HL-60 (cell line): ENCODE measurements around the gene RCAN3.

Experiments used
- SPI1 ChIP-seq: IDR thresholded peaks from 2 replicates; pipeline ENCODE4 v1.6.1; 2012; ENCODE audit warnings: low read depth, mild to moderate bottlenecking, borderline replicate concordance
- TF ChIP-seq, protein P1 (sequence below): IDR thresholded peaks from one replicate; pipeline ENCODE4 v1.5.1; 2011; ENCODE audit warnings: low read length, control low read depth, inconsistent platforms; ENCODE audit not compliant: insufficient read depth
- TF ChIP-seq, protein P2 (sequence below): IDR thresholded peaks from 2 replicates; pipeline ENCODE4 v1.6.1; 2012; ENCODE audit warnings: low read depth; ENCODE audit not compliant: insufficient replicate concordance

DNA sequence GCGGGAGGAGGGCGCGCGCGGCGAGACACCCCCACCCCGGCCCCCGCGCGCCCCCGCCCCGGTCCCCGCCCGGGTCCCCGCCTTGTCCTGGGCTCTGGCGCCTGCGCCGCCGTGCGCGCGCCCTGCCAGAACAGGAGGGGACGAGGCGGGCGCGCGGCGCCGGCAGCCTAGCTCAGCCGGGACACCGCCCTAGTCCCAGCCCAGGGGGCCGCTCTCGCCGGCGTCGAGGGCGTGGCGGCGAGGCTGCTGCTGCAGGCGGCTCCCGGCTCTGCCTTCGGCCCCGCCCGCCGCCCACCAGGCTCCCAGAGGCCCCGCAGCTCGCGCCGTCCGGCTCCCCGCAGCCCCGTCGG lies at the start of gene RCAN3:
- TF ChIP-seq, protein P1, sequence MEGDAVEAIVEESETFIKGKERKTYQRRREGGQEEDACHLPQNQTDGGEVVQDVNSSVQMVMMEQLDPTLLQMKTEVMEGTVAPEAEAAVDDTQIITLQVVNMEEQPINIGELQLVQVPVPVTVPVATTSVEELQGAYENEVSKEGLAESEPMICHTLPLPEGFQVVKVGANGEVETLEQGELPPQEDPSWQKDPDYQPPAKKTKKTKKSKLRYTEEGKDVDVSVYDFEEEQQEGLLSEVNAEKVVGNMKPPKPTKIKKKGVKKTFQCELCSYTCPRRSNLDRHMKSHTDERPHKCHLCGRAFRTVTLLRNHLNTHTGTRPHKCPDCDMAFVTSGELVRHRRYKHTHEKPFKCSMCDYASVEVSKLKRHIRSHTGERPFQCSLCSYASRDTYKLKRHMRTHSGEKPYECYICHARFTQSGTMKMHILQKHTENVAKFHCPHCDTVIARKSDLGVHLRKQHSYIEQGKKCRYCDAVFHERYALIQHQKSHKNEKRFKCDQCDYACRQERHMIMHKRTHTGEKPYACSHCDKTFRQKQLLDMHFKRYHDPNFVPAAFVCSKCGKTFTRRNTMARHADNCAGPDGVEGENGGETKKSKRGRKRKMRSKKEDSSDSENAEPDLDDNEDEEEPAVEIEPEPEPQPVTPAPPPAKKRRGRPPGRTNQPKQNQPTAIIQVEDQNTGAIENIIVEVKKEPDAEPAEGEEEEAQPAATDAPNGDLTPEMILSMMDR, result no peak
- no peak for TF ChIP-seq SPI1
- TF ChIP-seq, protein P2, sequence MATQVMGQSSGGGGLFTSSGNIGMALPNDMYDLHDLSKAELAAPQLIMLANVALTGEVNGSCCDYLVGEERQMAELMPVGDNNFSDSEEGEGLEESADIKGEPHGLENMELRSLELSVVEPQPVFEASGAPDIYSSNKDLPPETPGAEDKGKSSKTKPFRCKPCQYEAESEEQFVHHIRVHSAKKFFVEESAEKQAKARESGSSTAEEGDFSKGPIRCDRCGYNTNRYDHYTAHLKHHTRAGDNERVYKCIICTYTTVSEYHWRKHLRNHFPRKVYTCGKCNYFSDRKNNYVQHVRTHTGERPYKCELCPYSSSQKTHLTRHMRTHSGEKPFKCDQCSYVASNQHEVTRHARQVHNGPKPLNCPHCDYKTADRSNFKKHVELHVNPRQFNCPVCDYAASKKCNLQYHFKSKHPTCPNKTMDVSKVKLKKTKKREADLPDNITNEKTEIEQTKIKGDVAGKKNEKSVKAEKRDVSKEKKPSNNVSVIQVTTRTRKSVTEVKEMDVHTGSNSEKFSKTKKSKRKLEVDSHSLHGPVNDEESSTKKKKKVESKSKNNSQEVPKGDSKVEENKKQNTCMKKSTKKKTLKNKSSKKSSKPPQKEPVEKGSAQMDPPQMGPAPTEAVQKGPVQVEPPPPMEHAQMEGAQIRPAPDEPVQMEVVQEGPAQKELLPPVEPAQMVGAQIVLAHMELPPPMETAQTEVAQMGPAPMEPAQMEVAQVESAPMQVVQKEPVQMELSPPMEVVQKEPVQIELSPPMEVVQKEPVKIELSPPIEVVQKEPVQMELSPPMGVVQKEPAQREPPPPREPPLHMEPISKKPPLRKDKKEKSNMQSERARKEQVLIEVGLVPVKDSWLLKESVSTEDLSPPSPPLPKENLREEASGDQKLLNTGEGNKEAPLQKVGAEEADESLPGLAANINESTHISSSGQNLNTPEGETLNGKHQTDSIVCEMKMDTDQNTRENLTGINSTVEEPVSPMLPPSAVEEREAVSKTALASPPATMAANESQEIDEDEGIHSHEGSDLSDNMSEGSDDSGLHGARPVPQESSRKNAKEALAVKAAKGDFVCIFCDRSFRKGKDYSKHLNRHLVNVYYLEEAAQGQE, result no peak
